IMR-90 (cell line): ENCODE measurements around the gene RBMS3.

ENCODE experiments used
- FOS ChIP-seq: fragments of 150-350 bp; IDR thresholded peaks from 2 replicates; pipeline ENCODE4 v1.6.1; 2016; ENCODE audit warnings: low read depth, low read length
- MAFK ChIP-seq: IDR thresholded peaks from 2 replicates; pipeline ENCODE4 v1.6.1; 2012; ENCODE audit warnings: low read depth, low read length, improper control_type of control experiment
- MAZ ChIP-seq: IDR thresholded peaks from 2 replicates; pipeline ENCODE4 v1.6.1; 2012; ENCODE audit warnings: low read depth, mild to moderate bottlenecking, low read length, improper control_type of control experiment, moderate library complexity, borderline replicate concordance
- NFE2L2 ChIP-seq: fragments of 150-350 bp; IDR thresholded peaks from 2 replicates; pipeline ENCODE4 v1.6.1; 2016; ENCODE audit warnings: low read depth, mild to moderate bottlenecking, low read length
- RFX5 ChIP-seq: IDR thresholded peaks from 2 replicates; pipeline ENCODE4 v1.8.0; 2012; ENCODE audit warnings: low read depth, mild to moderate bottlenecking, low read length, moderate library complexity
- TF ChIP-seq, protein P1 (sequence below): conservative IDR thresholded peaks from 2 replicates; pipeline ENCODE4 v1.5.1; 2012; ENCODE audit warnings: mild to moderate bottlenecking, low read depth, low read length, improper control_type of control experiment

DNA sequence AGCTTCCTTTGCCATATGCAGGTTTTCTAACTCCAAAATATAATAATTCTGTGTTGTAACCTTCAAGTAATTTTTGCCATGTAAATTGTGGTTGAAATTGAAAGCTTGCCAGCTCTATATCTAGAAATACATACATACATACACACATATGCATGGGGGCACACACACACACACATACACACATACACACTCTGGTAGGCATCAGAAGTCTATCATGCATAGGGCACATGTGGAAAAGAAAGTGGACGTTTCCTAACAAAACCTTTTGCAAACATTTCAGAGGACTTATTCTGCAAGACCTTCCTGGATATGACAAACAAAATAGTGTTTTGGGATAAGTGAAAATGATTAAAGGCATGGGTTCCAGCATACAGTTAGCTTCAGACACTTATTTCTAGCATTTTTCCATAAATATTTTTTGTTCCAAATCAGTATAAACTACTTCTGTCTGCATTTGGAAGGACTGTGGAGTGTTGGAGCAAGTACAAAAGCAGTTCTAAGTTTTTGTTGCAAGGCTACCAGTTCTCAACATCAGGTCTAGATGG is 578.9 kb downstream of the RBMS3 start:
- no peak for TF ChIP-seq MAFK
- TF ChIP-seq, protein P1, sequence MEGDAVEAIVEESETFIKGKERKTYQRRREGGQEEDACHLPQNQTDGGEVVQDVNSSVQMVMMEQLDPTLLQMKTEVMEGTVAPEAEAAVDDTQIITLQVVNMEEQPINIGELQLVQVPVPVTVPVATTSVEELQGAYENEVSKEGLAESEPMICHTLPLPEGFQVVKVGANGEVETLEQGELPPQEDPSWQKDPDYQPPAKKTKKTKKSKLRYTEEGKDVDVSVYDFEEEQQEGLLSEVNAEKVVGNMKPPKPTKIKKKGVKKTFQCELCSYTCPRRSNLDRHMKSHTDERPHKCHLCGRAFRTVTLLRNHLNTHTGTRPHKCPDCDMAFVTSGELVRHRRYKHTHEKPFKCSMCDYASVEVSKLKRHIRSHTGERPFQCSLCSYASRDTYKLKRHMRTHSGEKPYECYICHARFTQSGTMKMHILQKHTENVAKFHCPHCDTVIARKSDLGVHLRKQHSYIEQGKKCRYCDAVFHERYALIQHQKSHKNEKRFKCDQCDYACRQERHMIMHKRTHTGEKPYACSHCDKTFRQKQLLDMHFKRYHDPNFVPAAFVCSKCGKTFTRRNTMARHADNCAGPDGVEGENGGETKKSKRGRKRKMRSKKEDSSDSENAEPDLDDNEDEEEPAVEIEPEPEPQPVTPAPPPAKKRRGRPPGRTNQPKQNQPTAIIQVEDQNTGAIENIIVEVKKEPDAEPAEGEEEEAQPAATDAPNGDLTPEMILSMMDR, result no peak
- no peak for TF ChIP-seq MAZ
- no peak for TF ChIP-seq FOS
- no peak for TF ChIP-seq NFE2L2
- no peak for TF ChIP-seq RFX5
